Esophagus muscularis mucosa (tissue), 3 donors: ENCODE measurements around the gene CFAP126.
"Not testable (repeated sequence)": the region's sequence is repeated elsewhere in the genome, so short reads cannot be mapped to it uniquely, and the experiment has no call there.

Experiments used
- CTCF ChIP-seq, 3 experiments: fragments of 200-600 bp in 2 of 3; fragments of 450-650 bp in 1 of 3; sonication (generic) in 2 of 3; IDR thresholded peaks; one replicate each; pipeline ENCODE4 v1.5.1; 2017 to 2019; ENCODE audit warnings: antibody characterized with exemption in 3 of 3, mild to moderate bottlenecking in 2 of 3, moderate library complexity in 1 of 3
- POLR2A ChIP-seq: fragments of 450-650 bp; IDR thresholded peaks from one replicate; pipeline ENCODE4 v1.6.1; 2017; ENCODE audit warnings: antibody characterized with exemption, moderate library complexity, mild to moderate bottlenecking, low read depth
- POLR2AphosphoS5 ChIP-seq, 2 donors: sonication (generic); formaldehyde crosslinking; IDR thresholded peaks; one replicate each; pipeline ENCODE4 v1.6.1; 2017; ENCODE audit warnings: antibody characterized with exemption in 2 of 2

- not testable (repeated sequence) for TF ChIP-seq CTCF (IDR thresholded peaks at IDR 0.05); POLR2A; POLR2AphosphoS5 (IDR thresholded peaks at IDR 0.05)
Observed at GRCh38 chr1:161410636-161410970, 42.9 kb upstream of the CFAP126 start.
